Measurements from ENCODE around the gene H2AZ2.
A peak's percentile ranks its signal among the peaks of the same experiment; 100 is the strongest.
"Not testable (repeated sequence)": the region's sequence is repeated elsewhere in the genome, so short reads cannot be mapped to it uniquely, and the experiment has no call there.

Gene H2AZ2

GRCh38 chr7:44847920-44848634 lies at the start of gene H2AZ2:
Gene H2AZ2, minus strand, starts transcription at chr7:44848087. Its CDS starts 116 bp downstream, at chr7:44847971.
- DNase-seq, result peak; percentile 100

GRCh38 chr7:44897309-44897708 lies 49.4 kb upstream of the H2AZ2 start:
- DNase-seq, result no peak

GRCh38 chr7:44894888-44895580 lies 47.1 kb upstream of the H2AZ2 start:
- no peak for DNase-seq

GRCh38 chr7:44893710-44894234 lies 45.9 kb upstream of the H2AZ2 start:
- no peak for DNase-seq

- no peak for DNase-seq
These were observed 43.9 kb upstream of the H2AZ2 start for GRCh38 chr7:44891791-44892190.

- no peak for DNase-seq
These were observed 43.5 kb upstream of the H2AZ2 start for GRCh38 chr7:44891372-44891771.

- DNase-seq, result no peak
These were observed 41.3 kb upstream of the H2AZ2 start for GRCh38 chr7:44889086-44889781.

- DNase-seq, result no peak
These were observed 39.4 kb upstream of the H2AZ2 start for GRCh38 chr7:44887293-44887692.

- peak; percentile 91 for DNase-seq
These were observed 37.8 kb upstream of the H2AZ2 start, which contains the start of gene PURB for GRCh38 chr7:44885394-44886317. Gene PURB, minus strand, starts transcription at chr7:44885530. Its CDS starts 182 bp downstream, at chr7:44885348.

- DNase-seq, result peak; percentile 23
These were observed 36.9 kb upstream of the H2AZ2 start for GRCh38 chr7:44884621-44885393.

GRCh38 chr7:44883961-44884620 lies 36.2 kb upstream of the H2AZ2 start:
- DNase-seq, result no peak

- DNase-seq, result no peak
These were observed 35.0 kb upstream of the H2AZ2 start for GRCh38 chr7:44882899-44883298.

- DNase-seq, result no peak
These were observed 33.7 kb upstream of the H2AZ2 start for GRCh38 chr7:44881610-44882009.

GRCh38 chr7:44881066-44881600 lies 33.2 kb upstream of the H2AZ2 start:
- DNase-seq, result no peak

GRCh38 chr7:44880317-44881018 lies 32.6 kb upstream of the H2AZ2 start:
- DNase-seq, result no peak

- DNase-seq, result no peak
These were observed 28.5 kb upstream of the H2AZ2 start for GRCh38 chr7:44876393-44876792.

GRCh38 chr7:44875241-44875640 lies 27.4 kb upstream of the H2AZ2 start:
- DNase-seq, result no peak

GRCh38 chr7:44872787-44873186 lies 24.9 kb upstream of the H2AZ2 start:
- no peak for DNase-seq

- not testable (repeated sequence) for DNase-seq
These were observed 24.0 kb upstream of the H2AZ2 start for GRCh38 chr7:44871918-44872317.

GRCh38 chr7:44870780-44871179 lies 22.9 kb upstream of the H2AZ2 start:
- DNase-seq, result not testable (repeated sequence)
